Measurements from ENCODE around the gene FXYD7. TPM values are rescaled to one million over a fixed set of nuclear protein-coding genes. Genes with fewer than 3 reads are reported as not detected.

FXYD7 gene
- polyA plus RNA-seq, 1 donor from 2014 or later, result 35.7 TPM

GRCh38 chr19:35093941-35094647 lies 49.0 kb upstream of the FXYD7 start:
- H3K27me3 ChIP-seq (ENCODE audit: insufficient read depth, low read depth, low read length), result no peaks in the 10 kb centered on the region
- no peaks in the 10 kb centered on the region for H3K79me2 ChIP-seq (replicated peaks; ENCODE audit: insufficient read depth, low read length)
- H3K27ac ChIP-seq (ENCODE audit: low read length), result no peak overlapping the region
- H4K20me1 ChIP-seq (ENCODE audit: insufficient read depth), result no peaks in the 10 kb centered on the region
- H3F3A ChIP-seq (ENCODE audit: insufficient read depth, low read length, poor library complexity, severe bottlenecking), result no peaks in the 10 kb centered on the region
- no peaks in the 10 kb centered on the region for H3K9me3 ChIP-seq (ENCODE audit: low read length)
- H3K9me2 ChIP-seq (ENCODE audit: insufficient read depth, low read length), result no peaks in the 10 kb centered on the region
- H2AFZ ChIP-seq (ENCODE audit: low read depth, low read length), result no peak overlapping the region
- H3K36me3 ChIP-seq (ENCODE audit: insufficient read depth, low read length), result no peaks in the 10 kb centered on the region
- TF ChIP-seq TAF1 (IDR thresholded peaks at IDR 0.05; ENCODE audit: low read depth), result no peak
- TF ChIP-seq MXI1 (conservative IDR thresholded peaks at IDR 0.05; ENCODE audit: poor library complexity, severe bottlenecking), result no peak
- TF ChIP-seq SMC3 (conservative IDR thresholded peaks at IDR 0.05; ENCODE audit: poor library complexity), result no peak
- TF ChIP-seq REST (IDR thresholded peaks at IDR 0.05; ENCODE audit: borderline replicate concordance), result no peak
- no peak for TF ChIP-seq RAD21 (conservative IDR thresholded peaks at IDR 0.05)
- no peak for TF ChIP-seq POLR2AphosphoS5 (IDR thresholded peaks at IDR 0.05)
- H3K9ac ChIP-seq (ENCODE audit: low read length), result no peak overlapping the region
- H3K4me3 ChIP-seq (ENCODE audit: low read length), result no peak overlapping the region
- no peak overlapping the region for H3K4me2 ChIP-seq (ENCODE audit: low read length)

DNA sequence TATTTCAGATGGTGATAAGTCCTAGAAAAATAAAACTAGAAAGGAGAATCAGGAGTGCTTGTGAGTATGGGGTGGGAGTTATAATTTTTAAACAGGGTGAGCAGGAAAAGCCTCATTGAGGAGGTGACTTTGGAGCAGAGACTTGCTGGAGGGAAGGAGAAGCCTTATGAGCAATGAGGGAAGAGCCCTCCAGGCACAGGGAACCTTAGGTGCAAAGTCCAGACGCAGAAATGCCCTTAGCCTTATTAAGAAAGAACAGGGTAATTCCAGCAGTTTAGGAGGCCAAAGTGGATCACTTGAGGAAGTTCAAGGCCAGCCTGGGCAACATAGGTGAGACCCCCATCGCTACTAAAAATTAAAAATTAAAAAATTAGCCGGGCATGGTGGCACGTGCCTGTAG lies 48.4 kb upstream of the FXYD7 start:
- Histone ChIP-seq H3K27me3 (ENCODE audit: insufficient read depth, low read depth, low read length) (no peaks in the 10 kb centered on the region), H3K27ac (ENCODE audit: low read length) (no peak overlapping the region), H3K36me3 (ENCODE audit: insufficient read depth, low read length) (no peaks in the 10 kb centered on the region), H3F3A (ENCODE audit: insufficient read depth, low read length, poor library complexity, severe bottlenecking) (no peaks in the 10 kb centered on the region), H3K9ac (ENCODE audit: low read length) (no peak overlapping the region), H2AFZ (ENCODE audit: low read depth, low read length) (no peak overlapping the region), H4K20me1 (ENCODE audit: insufficient read depth) (no peaks in the 10 kb centered on the region), H3K79me2 (replicated peaks; ENCODE audit: insufficient read depth, low read length) (no peaks in the 10 kb centered on the region), H3K4me2 (ENCODE audit: low read length) (no peak overlapping the region), H3K9me2 (ENCODE audit: insufficient read depth, low read length) (no peaks in the 10 kb centered on the region), H3K4me3 (ENCODE audit: low read length) (no peak overlapping the region), H3K9me3 (ENCODE audit: low read length) (no peaks in the 10 kb centered on the region)
- TF ChIP-seq TAF1 (IDR thresholded peaks at IDR 0.05; ENCODE audit: low read depth) (no peak), EZH2 (IDR thresholded peaks at IDR 0.05; ENCODE audit: borderline replicate concordance, insufficient read depth, low read length, poor library complexity, severe bottlenecking) (no peak), SMC3 (conservative IDR thresholded peaks at IDR 0.05; ENCODE audit: poor library complexity) (no peak), RAD21 (conservative IDR thresholded peaks at IDR 0.05) (no peak), CTCF (IDR thresholded peaks at IDR 0.05; ENCODE audit: poor library complexity, severe bottlenecking) (no peak), REST (IDR thresholded peaks at IDR 0.05; ENCODE audit: borderline replicate concordance) (no peak), POLR2AphosphoS5 (IDR thresholded peaks at IDR 0.05) (no peak), MXI1 (conservative IDR thresholded peaks at IDR 0.05; ENCODE audit: poor library complexity, severe bottlenecking) (no peak), EP300 (conservative IDR thresholded peaks at IDR 0.05; ENCODE audit: poor library complexity, severe bottlenecking) (no peak)

All from neural cell (in vitro differentiated cells).